MM.1S (cell line): ENCODE data around the gene CMTM5.

Experiments
- DNase-seq: peaks from one replicate; pipeline ENCODE4 v3.0.0-alpha.2; 2015
- H2AFZ ChIP-seq: fragments of 300-600 bp; sonication (generic); 2 replicates; pipeline ENCODE4 v1.6.0; 2016; ENCODE audit warnings: antibody characterized with exemption, low read length
- H3F3A ChIP-seq: fragments of 300-600 bp; sonication (generic); 2 replicates; pipeline ENCODE4 v1.6.1; 2016; ENCODE audit warnings: mild to moderate bottlenecking, antibody characterized with exemption, low read length, moderate library complexity, mixed read lengths; ENCODE audit not compliant: insufficient read depth
- H3K27ac ChIP-seq: fragments of 300-600 bp; sonication (generic); 2 replicates; pipeline ENCODE4 v1.5.1; 2016; ENCODE audit warnings: mild to moderate bottlenecking, low read length
- H3K27me3 ChIP-seq: fragments of 300-600 bp; sonication (generic); replicated peaks from 2 replicates; pipeline ENCODE4 v1.6.0; 2016; ENCODE audit warnings: low read length; ENCODE audit not compliant: insufficient read depth
- H3K36me3 ChIP-seq: fragments of 300-600 bp; sonication (generic); replicated peaks from 2 replicates; pipeline ENCODE4 v1.6.1; 2016; ENCODE audit warnings: mild to moderate bottlenecking, low read length, mixed read lengths; ENCODE audit not compliant: insufficient read depth
- H3K4me1 ChIP-seq: fragments of 300-600 bp; sonication (generic); 2 replicates; pipeline ENCODE4 v1.6.1; 2016; ENCODE audit warnings: low read length, mixed read lengths
- H3K4me2 ChIP-seq: fragments of 300-600 bp; sonication (generic); 2 replicates; pipeline ENCODE4 v1.6.0; 2016; ENCODE audit warnings: low read depth, low read length
- H3K4me3 ChIP-seq: fragments of 300-600 bp; sonication (generic); 2 replicates; pipeline ENCODE4 v1.5.1; 2016; ENCODE audit warnings: low read length, mixed read lengths
- H3K79me2 ChIP-seq: fragments of 300-600 bp; sonication (generic); 2 replicates; pipeline ENCODE4 v1.6.1; 2016; ENCODE audit warnings: mixed run types, low read length, mixed read lengths
- H3K9ac ChIP-seq: fragments of 300-600 bp; sonication (generic); 2 replicates; pipeline ENCODE4 v1.6.1; 2016; ENCODE audit warnings: low read length, mixed read lengths
- H3K9me2 ChIP-seq: fragments of 300-600 bp; sonication (generic); replicated peaks from 2 replicates; pipeline ENCODE4 v1.6.1; 2016; ENCODE audit warnings: mild to moderate bottlenecking, low read length, mixed read lengths; ENCODE audit not compliant: insufficient read depth
- H3K9me3 ChIP-seq: fragments of 300-600 bp; sonication (generic); replicated peaks from 2 replicates; pipeline ENCODE4 v1.6.1; 2016; ENCODE audit warnings: mild to moderate bottlenecking, low read length, mixed read lengths; ENCODE audit not compliant: insufficient read depth
- H4K20me1 ChIP-seq: fragments of 300-600 bp; sonication (generic); 2 replicates; pipeline ENCODE4 v1.6.1; 2016; ENCODE audit warnings: mild to moderate bottlenecking, low read length, moderate library complexity, mixed read lengths; ENCODE audit not compliant: insufficient read depth
- CTCF ChIP-seq: fragments of 300-600 bp; sonication (generic); IDR thresholded peaks from 2 replicates; pipeline ENCODE4 v1.5.1; 2016; ENCODE audit warnings: antibody characterized with exemption, low read length, mixed read lengths
- EZH2 ChIP-seq: fragments of 300-600 bp; sonication (generic); optimal IDR thresholded peaks from 2 replicates; pipeline ENCODE3; 2017; ENCODE audit warnings: low read depth, mild to moderate bottlenecking, antibody characterized with exemption, low read length, mixed read lengths
- EZH2phosphoT487 ChIP-seq: fragments of 300-600 bp; sonication (generic); IDR thresholded peaks from 2 replicates; pipeline ENCODE4 v1.6.1; 2018; ENCODE audit warnings: antibody characterized with exemption, low read length

The CMTM5 gene

GRCh38 chr14:23401291-23401690 lies 24.4 kb downstream of the CMTM5 start:
- Histone ChIP-seq H3K27me3 (peaks cover 17% of the 10 kb centered on the region), H3K4me2 (no peak overlapping the region)

GRCh38 chr14:23402296-23403138 lies 25.7 kb downstream of the CMTM5 start:
- Histone ChIP-seq H4K20me1 (no peaks in the 10 kb centered on the region), H3K27ac (no peak overlapping the region), H3K9me2 (no peaks in the 10 kb centered on the region), H3K27me3 (peaks cover 18% of the 10 kb centered on the region), H3K4me1 (no peaks in the 10 kb centered on the region), H3K36me3 (no peaks in the 10 kb centered on the region), H2AFZ (no peak overlapping the region), H3F3A (no peaks in the 10 kb centered on the region), H3K9me3 (no peaks in the 10 kb centered on the region), H3K4me2 (no peak overlapping the region), H3K9ac (no peak overlapping the region), H3K4me3 (no peak overlapping the region), H3K79me2 (no peaks in the 10 kb centered on the region)
- no peak for DNase-seq
- no peak for TF ChIP-seq CTCF
- TF ChIP-seq EZH2phosphoT487: no peak
- no peak for TF ChIP-seq EZH2

More at GRCh38 chr14:23401291-23401690, 24.4 kb downstream of the CMTM5 start:
- Histone ChIP-seq H3K27ac (no peak overlapping the region), H3K79me2 (no peaks in the 10 kb centered on the region), H4K20me1 (no peaks in the 10 kb centered on the region), H3K9me2 (no peaks in the 10 kb centered on the region), H3K36me3 (no peaks in the 10 kb centered on the region), H3K4me1 (no peaks in the 10 kb centered on the region), H3K4me3 (no peak overlapping the region), H3F3A (no peaks in the 10 kb centered on the region), H3K9ac (no peak overlapping the region), H3K9me3 (no peaks in the 10 kb centered on the region), H2AFZ (no peak overlapping the region)
- DNase-seq: no peak
- TF ChIP-seq EZH2phosphoT487 (no peak), EZH2 (no peak), CTCF (no peak)

GRCh38 chr14:23403139-23403438 lies 26.2 kb downstream of the CMTM5 start:
- Histone ChIP-seq H3K4me1 (no peaks in the 10 kb centered on the region), H3K9ac (no peak overlapping the region), H3F3A (no peaks in the 10 kb centered on the region), H3K36me3 (no peaks in the 10 kb centered on the region), H3K4me2 (no peak overlapping the region), H3K27me3 (peaks cover 20% of the 10 kb centered on the region), H3K9me3 (no peaks in the 10 kb centered on the region), H3K9me2 (no peaks in the 10 kb centered on the region), H4K20me1 (no peaks in the 10 kb centered on the region), H3K79me2 (no peaks in the 10 kb centered on the region), H3K4me3 (no peak overlapping the region), H3K27ac (no peak overlapping the region), H2AFZ (no peak overlapping the region)
- DNase-seq: no peak
- TF ChIP-seq EZH2 (no peak), CTCF (no peak), EZH2phosphoT487 (no peak)
